ENCODE data around the gene PRKCE. TPM values are rescaled to one million over a fixed set of nuclear protein-coding genes. Genes with fewer than 3 reads are reported as not detected.

PRKCE gene
- polyA plus RNA-seq, 3 donors = 8.3 to 9.1 (median 8.8) TPM

GRCh38 chr2:45813003-45813941 lies 161.8 kb downstream of the PRKCE start:
- DNase-seq (ENCODE audit: extremely low read depth in 1 of 11, low read depth in 9 of 11, low spot score in 4 of 11) = no peak

GRCh38 chr2:45814488-45814887 lies 163.0 kb downstream of the PRKCE start:
- no peak for DNase-seq (ENCODE audit: extremely low read depth in 1 of 11, low read depth in 9 of 11, low spot score in 4 of 11)

- DNase-seq (ENCODE audit: extremely low read depth in 1 of 11, low read depth in 9 of 11, low spot score in 4 of 11) = no peak
These were observed 163.6 kb downstream of the PRKCE start for GRCh38 chr2:45814951-45815621.

- DNase-seq (ENCODE audit: extremely low read depth in 1 of 11, low read depth in 9 of 11, low spot score in 4 of 11) = no peak
These were observed 164.8 kb downstream of the PRKCE start for GRCh38 chr2:45816272-45816671.

- DNase-seq (ENCODE audit: extremely low read depth in 1 of 11, low read depth in 9 of 11, low spot score in 4 of 11) = no peak
These were observed 167.1 kb downstream of the PRKCE start for GRCh38 chr2:45818591-45818990.

- DNase-seq (ENCODE audit: extremely low read depth in 1 of 11, low read depth in 9 of 11, low spot score in 4 of 11) = no peak
These were observed 168.6 kb downstream of the PRKCE start for GRCh38 chr2:45820048-45820447.

- peak in 3 of 11 donors; percentile 21 to 41 (median 27) for DNase-seq (ENCODE audit: extremely low read depth in 1 of 11, low read depth in 9 of 11, low spot score in 4 of 11)
These were observed 170.2 kb downstream of the PRKCE start for GRCh38 chr2:45821558-45822271.

- DNase-seq (ENCODE audit: extremely low read depth in 1 of 11, low read depth in 9 of 11, low spot score in 4 of 11) = peak in 1 of 11 donors; percentile 36
These were observed 170.8 kb downstream of the PRKCE start for GRCh38 chr2:45822272-45822630.

- DNase-seq (ENCODE audit: extremely low read depth in 1 of 11, low read depth in 9 of 11, low spot score in 4 of 11) = no peak
These were observed 172.3 kb downstream of the PRKCE start for GRCh38 chr2:45823723-45824206.

GRCh38 chr2:45825001-45825651 lies 173.7 kb downstream of the PRKCE start:
- peak in 1 of 11 donors; percentile 22 for DNase-seq (ENCODE audit: extremely low read depth in 1 of 11, low read depth in 9 of 11, low spot score in 4 of 11)

- DNase-seq (ENCODE audit: extremely low read depth in 1 of 11, low read depth in 9 of 11, low spot score in 4 of 11) = no peak
These were observed 175.0 kb downstream of the PRKCE start for GRCh38 chr2:45826460-45826859.

- no peak for DNase-seq (ENCODE audit: extremely low read depth in 1 of 11, low read depth in 9 of 11, low spot score in 4 of 11)
These were observed 175.6 kb downstream of the PRKCE start for GRCh38 chr2:45826884-45827635.

- no peak for DNase-seq (ENCODE audit: extremely low read depth in 1 of 11, low read depth in 9 of 11, low spot score in 4 of 11)
These were observed 178.8 kb downstream of the PRKCE start for GRCh38 chr2:45830322-45830721.

GRCh38 chr2:45833301-45833967 lies 182.0 kb downstream of the PRKCE start:
- DNase-seq (ENCODE audit: extremely low read depth in 1 of 11, low read depth in 9 of 11, low spot score in 4 of 11) = no peak

- no peak for DNase-seq (ENCODE audit: extremely low read depth in 1 of 11, low read depth in 9 of 11, low spot score in 4 of 11)
These were observed 182.5 kb downstream of the PRKCE start for GRCh38 chr2:45833968-45834344.

- DNase-seq (ENCODE audit: extremely low read depth in 1 of 11, low read depth in 9 of 11, low spot score in 4 of 11) = no peak
These were observed 182.9 kb downstream of the PRKCE start for GRCh38 chr2:45834372-45834771.

GRCh38 chr2:45834858-45835257 lies 183.4 kb downstream of the PRKCE start:
- no peak for DNase-seq (ENCODE audit: extremely low read depth in 1 of 11, low read depth in 9 of 11, low spot score in 4 of 11)

GRCh38 chr2:45836316-45836715 lies 184.8 kb downstream of the PRKCE start:
- no peak for DNase-seq (ENCODE audit: extremely low read depth in 1 of 11, low read depth in 9 of 11, low spot score in 4 of 11)

Data from renal cortex interstitium (tissue), 11 donors.